K562 treated with DMSO at 1 percent for 4 hours (cell line): ENCODE data around the gene FGF10. TPM values are rescaled to one million over a fixed set of nuclear protein-coding genes. Genes with fewer than 3 reads are reported as not detected.

Experiments
- total RNA-seq: library from RNA; unstranded; fragments of 300-600 nt; gene quantifications from 2 replicates; pipeline ENCODE4 v1.2.3, GENCODE V29; 2022; ENCODE audit not compliant: insufficient read depth

FGF10 gene
- total RNA-seq: not detected in 2 replicates

DNA sequence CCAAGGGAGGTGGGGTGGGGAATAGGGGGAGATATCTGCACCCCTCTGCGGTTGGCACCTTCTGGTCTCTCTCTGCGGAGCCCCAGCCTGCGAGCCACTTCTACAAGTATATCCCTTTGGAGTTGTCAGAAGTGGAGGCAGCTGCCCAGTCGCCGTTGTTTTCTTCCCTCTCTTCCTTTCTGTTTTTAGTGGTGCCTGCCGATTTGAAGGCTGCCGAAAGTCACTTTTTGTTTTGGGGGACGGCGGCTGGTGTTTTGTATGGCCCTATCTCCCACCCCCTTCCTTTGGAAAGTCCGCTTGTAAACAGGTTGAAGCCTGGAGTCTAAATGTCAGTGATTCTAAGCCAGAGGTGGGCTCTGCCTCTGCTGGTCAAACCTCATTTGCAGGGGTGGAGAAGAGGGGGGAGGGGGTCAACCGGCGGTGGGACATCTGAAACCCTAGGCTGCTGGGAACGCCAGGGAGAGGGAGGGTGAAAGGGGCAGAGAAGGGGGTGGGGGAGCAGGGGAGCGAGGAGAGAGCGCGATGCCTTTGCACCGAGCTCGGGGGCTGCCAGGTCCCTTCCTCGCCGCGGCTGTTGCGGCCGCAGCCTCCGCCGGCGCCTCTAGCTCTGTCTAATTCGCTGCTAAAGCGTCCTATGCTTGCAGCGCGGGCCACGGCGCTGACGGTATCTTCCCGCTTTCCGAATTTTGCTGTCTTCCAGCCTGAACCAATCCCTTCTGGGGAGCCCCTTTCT, at the start of gene FGF10:
FGF10 (minus strand) TSS at position 331 of the 733 bp plus-strand sequence. CDS start 738 bp downstream, outside the sequence.

